Mesodermal cell (in vitro differentiated cells): Measurements from ENCODE around the gene BAZ2B.
"Not testable (repeated sequence)": the region's sequence is repeated elsewhere in the genome, so short reads cannot be mapped to it uniquely, and the experiment has no call there.

Experiments used
- H3K27ac ChIP-seq: 2 replicates; pipeline ENCODE4 v1.7.0; 2013; ENCODE audit warnings: mild to moderate bottlenecking, low read depth, low read length, moderate library complexity; ENCODE audit not compliant: severe bottlenecking
- H3K36me3 ChIP-seq: 2 replicates; pipeline ENCODE4 v1.7.1; 2013; ENCODE audit warnings: mild to moderate bottlenecking, low read length, moderate library complexity; ENCODE audit not compliant: control insufficient read depth, insufficient read depth
- H3K4me1 ChIP-seq: one replicate; pipeline ENCODE4 v1.7.1; 2013; ENCODE audit warnings: mild to moderate bottlenecking, low read length; ENCODE audit not compliant: insufficient read depth, control insufficient read depth, poor library complexity, severe bottlenecking
- H3K4me3 ChIP-seq: 2 replicates; pipeline ENCODE4 v1.7.0; 2013; ENCODE audit warnings: low read length, control low read depth, mild to moderate bottlenecking; ENCODE audit not compliant: insufficient read depth, poor library complexity, severe bottlenecking; ENCODE audit errors: extremely low read depth
- H3K9me3 ChIP-seq: 2 replicates; pipeline ENCODE4 v1.7.1; 2013; ENCODE audit warnings: mild to moderate bottlenecking, low read length, moderate library complexity; ENCODE audit not compliant: control insufficient read depth
- WGBS, 2 experiments: methylation state at CpG; one replicate each; pipeline ENCODE4 v1.1.5; 2013; ENCODE audit warnings: missing lambda C conversion rate in 2 of 2; ENCODE audit not compliant: insufficient coverage in 2 of 2; 5-methylcytosine and 5-hydroxymethylcytosine counted together

The BAZ2B gene

GRCh38 chr2:159535261-159535660 lies 81.1 kb downstream of the BAZ2B start:
- not testable (repeated sequence) for H3K4me3 ChIP-seq, H3K4me1 ChIP-seq, H3K9me3 ChIP-seq, H3K27ac ChIP-seq
- H3K36me3 ChIP-seq: peaks cover 10% of the 10 kb centered on the region
- WGBS, 2 experiments: 95 to 100% methylated on average over 2 to 3 of the region's 4 CpGs

GRCh38 chr2:159531475-159531874 lies 84.9 kb downstream of the BAZ2B start:
- no peaks in the 10 kb centered on the region for H3K4me1 ChIP-seq
- 82 to 86% methylated on average over 1 of the region's 1 CpG for WGBS, 2 experiments
- no peak overlapping the region for H3K4me3 ChIP-seq
- no peaks in the 10 kb centered on the region for H3K36me3 ChIP-seq
- no peak overlapping the region for H3K27ac ChIP-seq
- no peaks in the 10 kb centered on the region for H3K9me3 ChIP-seq

- Histone ChIP-seq H3K4me3 (no peak overlapping the region), H3K4me1 (no peaks in the 10 kb centered on the region), H3K27ac (no peak overlapping the region), H3K9me3 (no peaks in the 10 kb centered on the region), H3K36me3 (no peaks in the 10 kb centered on the region)
- no CpG with 5 or more reads among the region's 1 CpG for WGBS, 2 experiments
Measured at GRCh38 chr2:159526433-159526832, 89.9 kb downstream of the BAZ2B start.

GRCh38 chr2:159525012-159525411 lies 91.3 kb downstream of the BAZ2B start:
- Histone ChIP-seq H3K4me3 (no peak overlapping the region), H3K4me1 (no peaks in the 10 kb centered on the region), H3K9me3 (no peaks in the 10 kb centered on the region), H3K36me3 (peaks cover 1% of the 10 kb centered on the region), H3K27ac (no peak overlapping the region)
- WGBS, 2 experiments: 100% methylated on average over 1 to 3 of the region's 3 CpGs

GRCh38 chr2:159521272-159521671 lies 95.1 kb downstream of the BAZ2B start:
- no peaks in the 10 kb centered on the region for H3K9me3 ChIP-seq
- WGBS, 2 experiments: no CpG with 5 or more reads among the region's 2 CpGs
- H3K4me3 ChIP-seq: no peak overlapping the region

GRCh38 chr2:159518321-159519005 lies 97.9 kb downstream of the BAZ2B start:
- H3K27ac ChIP-seq: peak overlapping the region; percentile 54
- no peak overlapping the region for H3K4me3 ChIP-seq
- H3K36me3 ChIP-seq: peaks cover 5% of the 10 kb centered on the region
- H3K9me3 ChIP-seq: no peaks in the 10 kb centered on the region
- peaks cover 4% of the 10 kb centered on the region for H3K4me1 ChIP-seq
- WGBS, 2 experiments: 100% methylated on average over 1 of the region's 3 CpGs; no CpG with 5 or more reads in 1 of the 2 experiments

More at GRCh38 chr2:159521272-159521671, 95.1 kb downstream of the BAZ2B start:
- H3K36me3 ChIP-seq: peaks cover 5% of the 10 kb centered on the region
- H3K27ac ChIP-seq: no peak overlapping the region
- H3K4me1 ChIP-seq: no peaks in the 10 kb centered on the region

GRCh38 chr2:159516241-159516758 lies 100.0 kb downstream of the BAZ2B start:
- no peak overlapping the region for H3K4me3 ChIP-seq
- H3K9me3 ChIP-seq: no peaks in the 10 kb centered on the region
- H3K36me3 ChIP-seq: peaks cover 5% of the 10 kb centered on the region
- H3K27ac ChIP-seq: peak overlapping the region; percentile 79
- WGBS, 2 experiments: 18 to 24% methylated on average over 3 of the region's 6 CpGs
- peaks cover 5% of the 10 kb centered on the region for H3K4me1 ChIP-seq

- H3K4me3 ChIP-seq: no peak overlapping the region
- peaks cover 5% of the 10 kb centered on the region for H3K4me1 ChIP-seq
- H3K9me3 ChIP-seq: no peaks in the 10 kb centered on the region
- no peak overlapping the region for H3K27ac ChIP-seq
- peaks cover 5% of the 10 kb centered on the region for H3K36me3 ChIP-seq
- WGBS, 2 experiments: no CpG with 5 or more reads among the region's 1 CpG
Measured at GRCh38 chr2:159515441-159515840, 100.9 kb downstream of the BAZ2B start.

GRCh38 chr2:159513745-159514144 lies 102.6 kb downstream of the BAZ2B start:
- 58 to 80% methylated on average over 1 of the region's 1 CpG for WGBS, 2 experiments
- no peak overlapping the region for H3K4me3 ChIP-seq
- H3K4me1 ChIP-seq: peaks cover 5% of the 10 kb centered on the region
- no peak overlapping the region for H3K27ac ChIP-seq
- no peaks in the 10 kb centered on the region for H3K9me3 ChIP-seq
- no peaks in the 10 kb centered on the region for H3K36me3 ChIP-seq

- Histone ChIP-seq H3K9me3 (no peaks in the 10 kb centered on the region), H3K36me3 (no peaks in the 10 kb centered on the region), H3K4me3 (no peak overlapping the region), H3K4me1 (peaks cover 8% of the 10 kb centered on the region), H3K27ac (no peak overlapping the region)
- 86 to 100% methylated on average over 1 of the region's 2 CpGs for WGBS, 2 experiments
Measured at GRCh38 chr2:159508140-159508539, 108.2 kb downstream of the BAZ2B start.

- Histone ChIP-seq H3K4me3 (no peak overlapping the region), H3K9me3 (no peaks in the 10 kb centered on the region), H3K4me1 (peaks cover 8% of the 10 kb centered on the region), H3K36me3 (no peaks in the 10 kb centered on the region), H3K27ac (no peak overlapping the region)
- WGBS, 2 experiments: 88% methylated on average over 1 of the region's 2 CpGs; no CpG with 5 or more reads in 1 of the 2 experiments
Measured at GRCh38 chr2:159506764-159507440, 109.4 kb downstream of the BAZ2B start.
